HCT116 (cell line): ENCODE data around the gene ACTR8. TPM values are rescaled to one million over a fixed set of nuclear protein-coding genes. Genes with fewer than 3 reads are reported as not detected.
A peak's percentile ranks its signal among the peaks of the same experiment; 100 is the strongest.

Experiments
- ATAC-seq: fragments of 200-7000 bp; cut with Tn5 transposase; 2 replicates; pipeline ENCODE4 v1.9.1; 2020; ENCODE audit warnings: mild to moderate bottlenecking, moderate library complexity
- BruUV-seq: library from RNA; stranded (reverse); fragments of 400-500 nt; replicated peaks from 2 replicates; lab custom pipeline; 2021; lab: Mats Ljungman, UMichigan
- CTCF ChIA-PET: fragments of 300-600 bp; sonication (Branson Sonifier 250); formaldehyde crosslinking; loops from one replicate; lab custom pipeline; 2021; ENCODE audit warnings: antibody characterized with exemption; lab: Charles Lee
- POLR2A ChIA-PET: fragments of 300-600, 350-600 bp; sonication (Branson Sonifier 250); formaldehyde crosslinking; loops from one replicate; lab custom pipeline; 2021; ENCODE audit warnings: antibody characterized with exemption; lab: Charles Lee
- RAD21 ChIA-PET, 2 experiments: fragments of 300-600 bp; sonication (Branson Sonifier 250); formaldehyde crosslinking; loops; one replicate each; lab custom pipeline; 2023; ENCODE audit warnings: low total read pairs in 2 of 2; ENCODE audit not compliant: uncharacterized antibody in 2 of 2, unreplicated experiment in 2 of 2, low non-redundant PET in 1 of 2; lab: Charles Lee
- DNase-seq: peaks from one replicate; pipeline ENCODE4 v3.0.0-alpha.2; 2010; ENCODE audit warnings: low read depth, low spot score
- H2AFZ ChIP-seq: fragments of 200-600 bp; shearing (Covaris generic), sonication (generic); 2 replicates; pipeline ENCODE4 v1.6.1; 2017; ENCODE audit warnings: low read depth, mixed run types, mixed read lengths, antibody characterized with exemption, low read length; ENCODE audit not compliant: poor library complexity, severe bottlenecking
- H3K27ac ChIP-seq: 2 replicates; pipeline ENCODE4 v1.5.1; 2012; ENCODE audit warnings: low read depth, low read length
- H3K27me3 ChIP-seq: fragments of 200-600 bp; sonication (generic); 2 replicates; pipeline ENCODE4 v1.6.1; 2016; ENCODE audit warnings: mixed run types, low read length, mixed read lengths; ENCODE audit not compliant: insufficient read depth
- H3K36me3 ChIP-seq, 2 experiments: fragments of 200-500 bp in 1 of 2; fragments of 200-600 bp in 1 of 2; sonication (Bioruptor generic) in 1 of 2; sonication (generic) in 1 of 2; 2 replicates each; pipeline versions ENCODE4 v1.5.1 to v1.6.1; 2014 to 2016; ENCODE audit warnings: low read length in 2 of 2, inconsistent platforms in 1 of 2, mixed read lengths in 1 of 2, mixed run types in 1 of 2; ENCODE audit not compliant: insufficient read depth in 2 of 2, control insufficient read depth in 1 of 2
- H3K4me1 ChIP-seq, 2 experiments: fragments of 200-600 bp in 1 of 2; sonication (generic) in 1 of 2; 2 replicates each; pipeline versions ENCODE4 v1.5.1 to v1.6.1; 2012 to 2017; ENCODE audit warnings: low read length in 2 of 2, inconsistent platforms in 1 of 2, mild to moderate bottlenecking in 1 of 2, mixed read lengths in 1 of 2, mixed run types in 1 of 2, moderate library complexity in 1 of 2; ENCODE audit not compliant: insufficient read depth in 2 of 2, control insufficient read depth in 1 of 2
- H3K4me2 ChIP-seq: fragments of 200-600 bp; sonication (generic); 2 replicates; pipeline ENCODE4 v1.6.1; 2017; ENCODE audit warnings: mixed run types, low read length, mixed read lengths
- H3K4me3 ChIP-seq, 2 experiments: fragments of 200-600 bp in 1 of 2; sonication (generic) in 1 of 2; replicated peaks in 1 of 2; 2 replicates each; pipeline ENCODE4 v1.5.1; 2011 to 2016; ENCODE audit warnings: low read length in 2 of 2, control low read depth in 1 of 2, low read depth in 1 of 2, mild to moderate bottlenecking in 1 of 2, mixed read lengths in 1 of 2, mixed run types in 1 of 2
- H3K79me2 ChIP-seq: fragments of 200-600 bp; sonication (generic); 2 replicates; pipeline ENCODE4 v1.6.1; 2017; ENCODE audit warnings: mild to moderate bottlenecking, mixed run types, low read length, moderate library complexity, mixed read lengths; ENCODE audit not compliant: insufficient read depth
- H3K9ac ChIP-seq: fragments of 200-600 bp; sonication (generic); 2 replicates; pipeline ENCODE4 v1.6.1; 2016; ENCODE audit warnings: low read length, mixed read lengths
- H3K9me2 ChIP-seq: fragments of 200-600 bp; sonication (generic), shearing (Covaris generic); 2 replicates; pipeline ENCODE4 v1.6.1; 2017; ENCODE audit warnings: mixed run types, mild to moderate bottlenecking, moderate library complexity; ENCODE audit not compliant: insufficient read depth
- H3K9me3 ChIP-seq, 2 experiments: fragments of 200-500 bp in 1 of 2; fragments of 200-600 bp in 1 of 2; sonication (Bioruptor generic) in 1 of 2; sonication (generic) in 1 of 2; 2 replicates each; pipeline ENCODE4 v1.6.1; 2014 to 2017; ENCODE audit warnings: low read length in 2 of 2, mixed read lengths in 2 of 2, inconsistent platforms in 1 of 2, low read depth in 1 of 2, mild to moderate bottlenecking in 1 of 2, mixed run types in 1 of 2, moderate library complexity in 1 of 2; ENCODE audit not compliant: control insufficient read depth in 1 of 2, insufficient read depth in 1 of 2
- H4K20me1 ChIP-seq: fragments of 200-600 bp; sonication (generic), shearing (Covaris generic); 2 replicates; pipeline ENCODE4 v1.6.1; 2017; ENCODE audit warnings: mixed run types, mild to moderate bottlenecking, moderate library complexity; ENCODE audit not compliant: insufficient read depth
- CBX3 ChIP-seq: IDR thresholded peaks from 2 replicates; pipeline ENCODE4 v1.6.1; 2012; ENCODE audit warnings: low read depth
- CEBPB ChIP-seq: IDR thresholded peaks from 2 replicates; pipeline ENCODE4 v1.6.1; 2012; ENCODE audit warnings: low read depth
- EGR1 ChIP-seq: IDR thresholded peaks from 2 replicates; pipeline ENCODE4 v1.6.1; 2012; ENCODE audit warnings: low read depth
- ELF1 ChIP-seq: IDR thresholded peaks from 2 replicates; pipeline ENCODE4 v1.6.1; 2012; ENCODE audit warnings: low read depth, borderline replicate concordance
- EZH2 ChIP-seq: fragments of 200-600 bp; sonication (generic); IDR thresholded peaks from 2 replicates; pipeline ENCODE4 v1.6.1; 2017; ENCODE audit warnings: antibody characterized with exemption, mixed run types
- JUND ChIP-seq: IDR thresholded peaks from 2 replicates; pipeline ENCODE4 v1.6.1; 2012
- MAX ChIP-seq: IDR thresholded peaks from 2 replicates; pipeline ENCODE4 v1.6.1; 2012
- POLR2A ChIP-seq: IDR thresholded peaks from 2 replicates; pipeline ENCODE4 v1.7.0; 2011; ENCODE audit warnings: borderline replicate concordance; ENCODE audit not compliant: insufficient read depth, insufficient read length; ENCODE audit errors: extremely low read depth
- POLR2AphosphoS5 ChIP-seq: IDR thresholded peaks from 2 replicates; pipeline ENCODE4 v1.6.1; 2011; ENCODE audit warnings: mild to moderate bottlenecking, low read depth, low read length, moderate library complexity
- REST ChIP-seq: IDR thresholded peaks from 2 replicates; pipeline ENCODE4 v1.6.1; 2012; ENCODE audit warnings: low read depth
- SIN3A ChIP-seq: IDR thresholded peaks from 2 replicates; pipeline ENCODE4 v1.6.1; 2012; ENCODE audit warnings: low read depth
- SP1 ChIP-seq: IDR thresholded peaks from 2 replicates; pipeline ENCODE4 v1.6.1; 2012; ENCODE audit warnings: low read depth
- TCF7L2 ChIP-seq: IDR thresholded peaks from 2 replicates; pipeline ENCODE4 v1.7.0; 2011; ENCODE audit warnings: borderline replicate concordance, inconsistent platforms; ENCODE audit not compliant: insufficient read depth, insufficient read length; ENCODE audit errors: extremely low read depth
- YY1 ChIP-seq: IDR thresholded peaks from 2 replicates; pipeline ENCODE4 v1.6.1; 2011; ENCODE audit warnings: low read length, low read depth, moderate library complexity, mild to moderate bottlenecking; ENCODE audit not compliant: insufficient replicate concordance; ENCODE audit errors: extremely low read depth
- ZFX ChIP-seq: fragments of 450-650 bp; IDR thresholded peaks from 2 replicates; pipeline ENCODE4 v1.6.1; 2017
- intact Hi-C: fragments of 100-400 bp; cut with micrococcal nuclease; formaldehyde crosslinking; loops from 2 replicates; pipeline ENCODE4 v1.10.0; 2022
- total RNA-seq: library from RNA; stranded (reverse); gene quantifications from one replicate; pipeline ENCODE4 v1.2.1, GENCODE V29; 2021; ENCODE audit not compliant: unreplicated experiment

Gene ACTR8
- total RNA-seq, 1 experiment from 2014 or later = 25.5 TPM

DNA sequence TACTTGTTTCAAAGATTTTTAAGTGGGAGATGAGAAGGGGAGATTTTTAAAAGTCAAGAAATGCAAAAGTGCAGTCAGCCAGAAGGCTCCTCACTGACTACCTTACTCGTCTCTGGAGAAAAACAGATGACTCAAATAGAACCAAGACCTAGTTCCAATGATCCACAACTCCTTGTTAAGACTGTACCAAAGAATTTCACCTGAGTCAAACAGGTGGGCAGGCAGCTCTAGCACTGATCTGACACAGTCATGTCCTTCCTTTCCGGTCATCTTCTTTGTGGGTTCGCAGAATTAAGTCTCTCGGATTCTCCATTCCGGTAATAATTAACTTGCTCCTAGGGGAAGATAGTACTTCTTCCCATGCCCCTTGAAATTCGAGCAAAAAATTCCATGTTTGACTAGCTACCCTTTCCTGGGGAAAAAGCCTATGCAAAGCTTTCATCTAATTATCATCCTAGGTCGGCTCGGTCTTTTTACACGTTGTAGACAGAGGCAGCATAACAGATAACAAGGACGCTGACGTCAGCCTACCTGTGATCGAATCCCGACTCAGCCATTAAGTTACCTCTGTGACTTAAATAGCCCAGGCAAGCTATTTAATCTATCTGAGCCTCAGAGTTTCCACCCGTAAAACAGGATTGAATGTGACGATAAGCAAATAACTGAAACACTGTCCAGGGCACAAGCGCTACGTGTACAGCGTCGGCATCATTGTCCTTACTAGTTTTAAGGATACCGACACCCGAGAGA, 8.9 kb upstream of the ACTR8 start:
- H3K4me2 ChIP-seq = peak overlapping the region; percentile 91
- H2AFZ ChIP-seq = no peak overlapping the region
- peak overlapping the region; percentile 86 for H3K9ac ChIP-seq
- peaks cover 41% of the 10 kb centered on the region for H3K79me2 ChIP-seq
- no peaks in the 10 kb centered on the region for H4K20me1 ChIP-seq
- intact Hi-C loops = loop anchor here (10.0 kb wide), 1 partner anchor 536 kb away; no protein-coding TSS in a partner anchor
- DNase-seq (peak; percentile 41), ATAC-seq (peak; percentile 47)
- no peak for TF ChIP-seq MAX
- TF ChIP-seq TCF7L2 = no peak
- TF ChIP-seq SP1 = no peak
- TF ChIP-seq CBX3 = no peak
- TF ChIP-seq SIN3A = peak; percentile 3; the same call in 1 of the 2 replicates
- BruUV-seq = TSS peak; percentile 67
- H3K9me3 ChIP-seq = no peaks in the 10 kb centered on the region
- peak overlapping the region; percentile 85 to 95 for H3K4me3 ChIP-seq
- H3K9me2 ChIP-seq = no peaks in the 10 kb centered on the region
- CTCF ChIA-PET = no interaction called here
- POLR2A ChIA-PET = no interaction called here
- RAD21 ChIA-PET = no interaction called here
- H3K27me3 ChIP-seq = no peaks in the 10 kb centered on the region
- H3K27ac ChIP-seq = peak overlapping the region; percentile 58
- H3K4me1 ChIP-seq = peaks cover 10 to 20% of the 10 kb centered on the region in 2 experiments; a peak in 3 of 4 replicates
- peaks cover 0 to 6% of the 10 kb centered on the region in 2 experiments; a peak in 2 of 4 replicates for H3K36me3 ChIP-seq

- ChIA-PET RAD21 (no interaction called here), CTCF (no interaction called here), POLR2A (no interaction called here)
- TF ChIP-seq EZH2 (no peak), EGR1 (no peak), SIN3A (no peak), CEBPB (no peak), ELF1 (no peak), JUND (no peak), CBX3 (no peak), ZFX (no peak), REST (no peak), YY1 (no peak), POLR2A (no peak), POLR2AphosphoS5 (no peak)
- no peaks in the 10 kb centered on the region for H3K9me3 ChIP-seq
- H2AFZ ChIP-seq = no peak overlapping the region
- no peaks in the 10 kb centered on the region for H4K20me1 ChIP-seq
- H3K4me3 ChIP-seq = no peak overlapping the region
- peaks cover 4 to 23% of the 10 kb centered on the region in 2 experiments; a peak in 3 of 4 replicates for H3K36me3 ChIP-seq
- no peaks in the 10 kb centered on the region for H3K9me2 ChIP-seq
- ATAC-seq (no peak), DNase-seq (no peak)
- peaks cover 41% of the 10 kb centered on the region for H3K79me2 ChIP-seq
- H3K4me1 ChIP-seq = peaks cover 10 to 20% of the 10 kb centered on the region in 2 experiments; a peak in 3 of 4 replicates
- no peak overlapping the region for H3K27ac ChIP-seq
- BruUV-seq = no TSS peak
- H3K9ac ChIP-seq = no peak overlapping the region
- H3K4me2 ChIP-seq = no peak overlapping the region
- intact Hi-C loops = no loop called here
- H3K27me3 ChIP-seq = no peaks in the 10 kb centered on the region
Measured at GRCh38 chr3:53888232-53888631, 6.3 kb upstream of the ACTR8 start.
